ENCODE data around the gene NUDT9. TPM values are rescaled to one million over a fixed set of nuclear protein-coding genes. Genes with fewer than 3 reads are reported as not detected.
A peak's percentile ranks its signal among the peaks of the same experiment; 100 is the strongest.
"Not testable (repeated sequence)": the region's sequence is repeated elsewhere in the genome, so short reads cannot be mapped to it uniquely, and the experiment has no call there.

Gene NUDT9, protein sequence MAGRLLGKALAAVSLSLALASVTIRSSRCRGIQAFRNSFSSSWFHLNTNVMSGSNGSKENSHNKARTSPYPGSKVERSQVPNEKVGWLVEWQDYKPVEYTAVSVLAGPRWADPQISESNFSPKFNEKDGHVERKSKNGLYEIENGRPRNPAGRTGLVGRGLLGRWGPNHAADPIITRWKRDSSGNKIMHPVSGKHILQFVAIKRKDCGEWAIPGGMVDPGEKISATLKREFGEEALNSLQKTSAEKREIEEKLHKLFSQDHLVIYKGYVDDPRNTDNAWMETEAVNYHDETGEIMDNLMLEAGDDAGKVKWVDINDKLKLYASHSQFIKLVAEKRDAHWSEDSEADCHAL
- total RNA-seq: 29.4 TPM

DNA sequence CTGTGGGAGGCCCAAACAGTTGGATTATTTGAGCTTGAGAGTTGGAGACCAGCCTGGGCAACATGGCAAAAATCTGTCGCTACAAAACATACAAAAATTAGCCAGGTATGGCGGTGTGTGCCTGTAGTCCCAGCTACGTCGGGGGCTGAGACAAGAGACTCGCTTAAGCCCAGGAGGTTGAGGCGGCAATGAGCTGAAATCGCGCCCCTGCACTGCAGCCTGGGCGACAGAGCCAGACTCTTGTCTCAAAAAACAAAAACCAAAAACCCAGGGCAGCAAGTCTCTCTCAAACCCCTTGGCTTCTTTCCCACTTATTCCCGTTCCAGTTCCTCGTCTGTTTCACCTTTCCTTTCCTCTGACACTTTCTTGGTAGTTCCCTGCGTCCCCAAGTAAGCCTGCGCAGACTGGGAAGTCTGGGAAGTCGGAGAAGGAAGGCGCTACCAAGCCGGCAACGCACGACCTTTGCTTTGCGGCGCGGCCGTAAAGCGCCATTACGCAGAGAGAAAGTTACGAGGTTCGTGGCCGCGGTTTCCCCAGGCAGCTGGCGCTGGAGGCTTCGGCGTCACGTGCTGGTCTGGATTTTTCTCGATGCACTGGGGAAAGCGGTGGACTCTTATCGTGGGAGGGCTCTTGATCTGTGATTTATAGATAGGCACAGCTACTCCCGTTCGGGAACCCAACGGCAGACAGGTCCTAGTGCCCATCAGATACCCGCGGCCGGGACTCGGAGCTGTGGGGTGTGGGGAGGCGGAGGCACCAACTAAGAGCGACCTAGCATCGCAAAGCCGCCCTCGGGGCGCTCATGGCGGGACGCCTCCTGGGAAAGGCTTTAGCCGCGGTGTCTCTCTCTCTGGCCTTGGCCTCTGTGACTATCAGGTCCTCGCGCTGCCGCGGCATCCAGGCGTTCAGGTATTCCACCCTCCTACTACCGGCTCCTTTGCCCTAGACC lies at the start of gene NUDT9:
Gene NUDT9, plus strand, starts transcription at position 470 of the 949 bp plus-strand sequence. Its CDS starts 333 bp downstream, at position 803.
- DNase-seq (ENCODE audit: low spot score): peak; percentile 98

DNA sequence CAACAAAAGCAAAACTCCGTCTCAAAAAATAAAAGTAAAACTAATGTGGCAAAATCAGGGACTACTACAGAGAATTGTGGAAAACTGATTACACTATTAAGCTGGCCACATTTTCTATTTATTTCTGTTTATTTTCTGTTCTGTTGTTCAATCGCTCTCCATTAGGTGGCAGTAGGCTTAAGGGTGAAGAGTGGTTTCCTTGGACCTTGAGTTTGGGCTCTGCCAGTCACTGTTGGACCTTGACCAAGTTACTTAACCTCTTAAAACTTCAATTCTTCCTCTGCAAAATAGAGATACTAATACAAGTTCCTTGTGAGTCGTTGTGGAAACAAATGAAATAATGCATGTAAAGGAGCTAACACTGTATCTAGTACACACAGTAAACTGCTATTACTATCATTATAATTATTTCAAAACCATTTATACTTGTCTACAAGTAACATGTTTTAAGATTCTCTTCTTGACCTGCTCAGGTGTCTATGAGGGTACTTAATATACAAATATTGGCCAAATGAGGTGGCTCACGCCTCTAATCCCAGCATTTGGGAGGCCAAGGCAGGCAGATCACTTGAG lies 46.6 kb upstream of the NUDT9 start:
- no peak for DNase-seq (ENCODE audit: low spot score)
- ATAC-seq: peak; percentile 86

More for the DNA sequence above, at the start of gene NUDT9:
- peak; percentile 98 for ATAC-seq
- intact Hi-C loops (cut with DNase I): no loop called here

DNA sequence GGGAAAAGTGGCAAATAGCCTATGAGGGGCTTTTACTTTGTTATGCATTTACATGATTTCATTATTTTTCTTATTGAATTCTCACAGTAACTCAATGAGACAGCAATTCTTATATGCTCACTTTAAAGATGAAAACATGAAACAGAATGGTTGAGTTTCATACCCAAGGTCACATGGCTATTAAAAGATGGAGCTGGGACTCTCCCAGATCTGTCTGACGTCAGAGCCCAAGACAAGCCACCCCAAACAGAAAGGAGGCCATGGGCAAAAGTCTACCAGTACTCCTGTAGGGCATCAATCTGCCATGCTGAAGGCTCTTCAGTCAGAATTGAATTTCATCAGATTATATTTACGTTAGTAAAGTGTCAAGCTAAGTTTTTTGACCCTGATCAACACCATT lies 44.6 kb upstream of the NUDT9 start:
- ATAC-seq (no peak), DNase-seq (ENCODE audit: low spot score) (no peak)
- intact Hi-C loops (cut with DNase I): no loop called here

More for the DNA sequence above, 46.6 kb upstream of the NUDT9 start:
- intact Hi-C loops (cut with DNase I): loop anchor here (2.0 kb wide), 1 partner anchor 89 kb away; no protein-coding TSS in a partner anchor

DNA sequence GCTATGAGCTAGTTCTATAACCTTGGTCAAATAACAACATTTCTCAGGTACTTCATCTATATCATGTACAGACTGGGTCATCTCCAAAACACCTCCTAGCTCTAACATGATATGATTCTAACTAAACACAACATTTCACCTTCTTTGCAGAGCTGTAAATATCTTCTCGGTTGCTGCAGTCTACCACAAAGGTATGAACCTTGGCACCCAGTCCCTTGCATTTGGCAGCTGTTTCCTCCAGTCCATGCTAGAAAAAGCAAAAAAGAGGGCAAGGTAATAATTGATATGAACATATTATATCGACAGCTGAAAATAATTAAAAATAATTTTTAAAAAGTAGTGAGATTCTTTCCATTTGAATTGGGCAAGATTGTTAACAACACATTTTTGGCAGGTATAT lies 40.3 kb upstream of the NUDT9 start:
- intact Hi-C loops (cut with DNase I): no loop called here
- no peak for ATAC-seq
- no peak for DNase-seq (ENCODE audit: low spot score)

DNA sequence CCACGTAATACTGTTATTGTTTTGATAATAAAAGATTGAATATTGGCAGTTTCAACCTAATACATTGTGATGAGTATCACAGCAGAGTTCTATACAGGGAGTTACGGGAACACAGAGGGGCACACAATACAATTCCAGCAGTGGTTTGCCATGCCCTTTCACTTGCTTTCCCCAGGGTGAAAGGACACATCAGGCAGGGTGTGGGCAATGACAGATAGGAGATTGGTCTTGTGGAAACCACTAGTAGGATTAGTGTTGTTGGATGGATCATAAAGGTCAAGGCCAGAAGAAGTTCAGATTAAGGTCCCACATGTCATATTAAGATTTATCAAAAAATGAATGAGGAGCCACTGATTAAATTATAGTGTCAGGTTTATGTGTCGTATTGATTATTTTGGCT lies 39.4 kb upstream of the NUDT9 start:
- DNase-seq (ENCODE audit: low spot score): no peak
- no peak for ATAC-seq
- intact Hi-C loops (cut with DNase I): no loop called here

DNA sequence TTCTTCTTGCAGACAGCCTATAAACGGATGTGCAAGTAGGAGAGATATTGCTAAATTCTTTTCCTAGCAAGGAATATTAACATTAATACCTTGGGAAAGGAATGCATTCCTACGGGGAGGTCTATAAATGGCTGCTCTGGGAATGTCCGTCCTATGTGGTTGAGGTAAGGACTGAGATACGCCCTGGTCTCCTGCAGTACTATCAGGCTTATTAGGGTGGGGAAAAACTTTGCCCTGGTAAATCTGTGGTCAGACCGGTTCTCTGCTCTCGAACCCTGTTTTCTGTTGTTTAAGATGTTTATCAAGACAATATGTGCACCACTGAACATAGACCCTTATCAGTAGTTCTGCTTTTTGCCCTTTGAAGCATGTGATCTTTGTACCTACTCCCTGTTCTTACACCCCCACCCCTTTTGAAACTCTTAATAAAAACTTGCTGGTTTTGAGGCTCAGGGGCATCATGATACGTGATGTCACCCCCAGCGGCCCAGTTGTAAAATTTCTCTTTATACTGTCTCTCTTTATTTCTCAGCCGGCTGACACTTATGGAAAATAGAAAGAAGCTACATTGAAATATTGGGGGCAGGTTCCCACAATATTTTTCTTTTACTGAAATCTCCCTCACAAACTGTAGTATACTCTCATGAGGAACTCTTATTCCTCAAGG lies 37.8 kb upstream of the NUDT9 start:
- intact Hi-C loops (cut with DNase I); ATAC-seq; DNase-seq (ENCODE audit: low spot score): not testable (repeated sequence)

DNA sequence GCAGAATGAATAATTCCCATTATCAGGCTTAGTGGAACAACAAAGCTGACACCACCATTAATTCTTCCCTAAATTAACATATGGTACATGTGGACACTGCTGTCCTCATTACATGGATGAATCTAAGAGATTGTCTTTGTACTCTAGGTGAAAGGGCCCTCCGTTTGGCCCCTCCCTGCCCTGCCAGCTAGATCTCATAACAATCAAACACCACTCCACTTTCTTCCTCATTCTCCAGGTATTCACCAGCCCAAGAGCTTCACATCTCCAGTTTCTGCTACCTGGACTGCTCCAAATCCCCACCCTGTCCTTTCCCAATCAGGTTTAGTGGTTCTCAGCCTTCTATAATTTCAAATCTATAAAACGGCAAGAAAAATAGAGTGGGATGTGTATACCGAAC lies 35.1 kb upstream of the NUDT9 start:
- intact Hi-C loops (cut with DNase I): no loop called here
- DNase-seq (ENCODE audit: low spot score) (no peak), ATAC-seq (no peak)

DNA sequence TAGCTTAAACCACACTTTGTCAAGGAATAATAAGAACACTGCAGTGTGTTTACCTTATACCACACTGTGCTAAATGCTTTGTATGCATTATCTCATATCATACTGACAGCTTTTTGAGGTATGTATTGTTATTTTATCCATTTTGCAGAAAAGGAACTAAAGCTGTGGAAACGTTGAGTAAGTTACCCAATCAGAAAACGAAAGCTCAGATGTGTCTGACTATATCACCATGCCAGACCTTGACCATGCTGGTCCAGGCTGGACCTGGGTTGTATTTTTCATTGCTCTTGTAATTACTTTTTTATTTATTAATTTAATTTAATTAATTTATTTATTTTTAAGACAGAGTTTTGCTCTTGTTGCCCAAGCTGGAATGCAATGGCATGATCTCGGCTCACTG lies 33.5 kb upstream of the NUDT9 start:
- ATAC-seq: no peak
- DNase-seq (ENCODE audit: low spot score): no peak
- intact Hi-C loops (cut with DNase I): no loop called here

DNA sequence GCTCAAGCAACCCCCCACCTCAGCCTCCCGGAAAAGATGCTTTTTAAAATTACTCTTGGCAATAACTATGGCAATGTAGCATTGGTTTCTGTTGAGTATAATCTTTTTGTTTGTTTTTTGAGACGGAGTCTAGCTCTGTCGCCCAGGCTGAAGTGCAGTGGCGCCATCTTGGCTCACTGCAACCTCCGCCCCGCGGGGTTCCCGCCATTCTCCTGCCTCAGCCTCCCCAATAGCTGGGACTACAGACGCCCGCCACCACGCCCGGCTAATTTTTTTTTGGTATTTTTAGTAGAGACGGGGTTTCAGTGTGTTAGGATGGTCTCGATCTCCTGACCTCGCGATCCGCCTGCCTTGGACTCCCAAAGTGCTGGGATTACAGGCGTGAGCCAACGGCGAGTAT lies 32.3 kb upstream of the NUDT9 start:
- ATAC-seq; DNase-seq (ENCODE audit: low spot score); intact Hi-C loops (cut with DNase I): not testable (repeated sequence)

DNA sequence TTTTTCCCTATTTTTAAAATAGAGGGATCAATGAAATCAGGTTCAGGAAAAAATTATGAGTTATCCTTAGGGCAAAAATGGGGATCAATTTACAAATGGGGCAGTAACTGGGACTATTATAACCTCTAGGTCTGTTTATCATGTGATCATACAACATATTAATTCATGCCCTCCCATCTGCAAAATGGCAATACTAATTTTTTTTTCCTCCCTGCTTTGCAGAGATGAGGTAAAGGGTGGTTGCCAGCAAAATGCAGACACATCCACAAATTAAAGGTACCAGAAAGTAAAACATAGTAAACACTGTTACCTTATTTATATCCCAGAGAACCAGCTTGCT lies 31.9 kb upstream of the NUDT9 start:
- intact Hi-C loops (cut with DNase I): no loop called here
- ATAC-seq (peak; percentile 27), DNase-seq (ENCODE audit: low spot score) (no peak)

DNA sequence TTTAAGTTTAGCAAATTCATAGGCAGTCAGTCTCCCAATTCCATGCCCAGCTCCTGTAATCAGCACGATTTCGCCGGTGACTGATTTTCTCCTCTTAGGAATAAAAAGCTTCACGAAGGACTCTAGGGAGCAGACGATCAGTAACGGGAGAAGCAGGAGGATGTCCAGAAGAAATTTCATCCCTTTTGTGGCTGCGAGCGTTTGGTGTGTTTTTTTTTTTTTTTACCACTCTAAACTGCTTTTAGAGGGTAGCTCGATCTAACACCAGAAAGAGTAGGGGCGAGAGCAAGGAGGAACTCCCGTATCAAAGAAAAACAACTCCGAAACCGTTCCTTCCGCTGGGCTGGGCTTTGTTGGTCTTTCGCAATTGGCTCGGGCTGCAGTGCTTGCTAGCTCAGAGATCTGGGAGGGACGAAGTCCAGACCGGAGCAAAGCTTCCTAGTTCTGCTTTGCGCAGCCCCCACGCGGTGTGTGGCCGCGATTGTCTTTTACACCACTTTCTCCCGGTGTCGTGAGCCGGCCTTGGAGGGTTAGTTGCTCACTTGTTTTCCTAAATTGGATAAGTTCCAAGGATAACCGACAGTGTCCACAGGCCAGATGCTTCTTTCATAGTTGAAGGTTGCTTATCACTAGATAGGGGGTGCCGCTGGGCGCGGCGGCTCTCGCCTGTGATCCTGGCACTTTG lies 31.3 kb upstream of the NUDT9 start, which contains the start of gene HSD17B11:
Gene HSD17B11, minus strand, starts transcription at position 298 of the 685 bp plus-strand sequence. Its CDS starts 118 bp downstream, at position 180.
- intact Hi-C loops (cut with DNase I): no loop called here
- ATAC-seq (peak; percentile 99), DNase-seq (ENCODE audit: low spot score) (peak; percentile 92)

DNA sequence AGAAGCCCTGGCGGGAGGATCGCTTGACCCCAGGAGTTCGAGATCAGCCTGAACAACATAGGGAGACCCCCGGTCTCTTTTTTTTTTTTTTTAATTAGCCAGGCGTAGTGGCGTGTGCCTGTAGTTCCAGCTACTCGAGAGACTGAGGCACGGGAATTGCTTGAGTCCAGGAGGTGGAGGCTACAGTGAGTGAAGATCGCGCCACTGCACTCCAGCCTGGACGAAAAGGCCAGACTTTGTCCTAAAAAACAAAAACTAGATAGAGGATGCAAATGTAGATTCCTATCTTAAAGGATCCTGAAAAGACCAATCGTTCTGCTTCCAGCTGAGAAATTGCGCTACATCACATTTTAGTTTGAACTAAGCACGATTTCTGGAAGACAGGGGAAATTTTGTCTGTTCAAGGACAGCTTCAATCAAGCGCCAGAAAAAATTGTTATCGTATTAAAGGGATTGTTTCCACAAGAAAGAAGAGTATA lies 30.8 kb upstream of the NUDT9 start:
- intact Hi-C loops (cut with DNase I): no loop called here
- ATAC-seq (peak; percentile 67), DNase-seq (ENCODE audit: low spot score) (no peak)

DNA sequence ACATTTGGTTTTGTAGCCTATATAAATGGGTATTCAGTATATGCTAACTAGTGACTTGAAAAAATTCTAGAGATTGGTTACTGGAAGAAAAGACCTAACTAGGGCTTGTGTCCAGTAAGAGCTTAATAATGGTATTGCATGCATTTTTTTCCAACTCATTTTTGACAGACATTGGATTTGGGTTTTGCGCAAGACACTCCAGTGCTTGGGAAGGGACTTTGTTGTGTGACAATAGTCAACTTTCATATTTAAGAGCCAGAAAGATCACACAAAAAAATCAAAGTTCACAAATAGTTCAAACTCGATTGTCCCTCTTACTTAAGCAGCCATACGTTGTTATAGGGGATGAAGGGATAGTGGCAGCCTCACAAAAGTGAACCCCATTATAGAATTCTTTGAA lies 30.2 kb upstream of the NUDT9 start:
- intact Hi-C loops (cut with DNase I): no loop called here
- ATAC-seq (no peak), DNase-seq (ENCODE audit: low spot score) (no peak)

DNA sequence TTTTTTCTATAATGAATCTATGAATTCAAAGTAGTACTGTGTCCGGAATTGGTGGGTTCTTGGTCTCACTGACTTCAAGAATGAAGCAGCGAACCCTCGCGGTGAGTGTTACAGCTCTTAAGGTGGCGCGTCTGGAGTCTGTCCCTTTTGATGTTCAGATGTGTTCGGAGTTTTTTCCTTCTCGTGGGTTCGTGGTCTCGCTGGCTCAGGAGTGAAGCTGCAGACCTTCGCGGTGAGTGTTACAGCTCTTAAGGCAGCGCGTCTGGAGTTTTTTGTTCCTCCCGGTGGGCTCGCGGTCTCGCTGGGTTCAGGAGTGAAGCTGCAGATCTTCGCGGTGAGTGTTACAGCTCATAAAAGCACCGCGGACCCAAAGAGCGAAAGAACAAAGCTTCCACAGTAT lies 27.3 kb upstream of the NUDT9 start:
- DNase-seq (ENCODE audit: low spot score); ATAC-seq; intact Hi-C loops (cut with DNase I): not testable (repeated sequence)

DNA sequence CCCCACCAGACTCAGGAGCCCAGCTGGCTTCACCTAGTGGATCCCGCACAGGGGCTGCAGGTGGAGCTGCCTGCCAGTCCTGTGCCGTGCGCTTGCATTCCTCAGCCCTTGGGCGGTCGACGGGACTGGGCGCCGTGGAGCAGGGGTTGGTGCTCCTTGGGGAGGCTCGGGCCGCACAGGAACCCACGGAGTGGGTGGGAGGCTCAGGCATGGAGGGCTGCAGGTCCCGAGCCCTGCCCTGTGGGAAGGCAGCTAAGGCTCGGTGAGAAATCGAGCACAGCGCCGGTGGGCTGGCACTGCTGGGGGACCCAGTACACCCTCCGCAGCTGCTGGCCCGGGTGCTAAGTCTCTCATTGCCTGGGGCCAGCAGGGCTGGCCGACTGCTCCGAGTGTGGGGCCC lies 26.5 kb upstream of the NUDT9 start:
- DNase-seq (ENCODE audit: low spot score); ATAC-seq; intact Hi-C loops (cut with DNase I): not testable (repeated sequence)

DNA sequence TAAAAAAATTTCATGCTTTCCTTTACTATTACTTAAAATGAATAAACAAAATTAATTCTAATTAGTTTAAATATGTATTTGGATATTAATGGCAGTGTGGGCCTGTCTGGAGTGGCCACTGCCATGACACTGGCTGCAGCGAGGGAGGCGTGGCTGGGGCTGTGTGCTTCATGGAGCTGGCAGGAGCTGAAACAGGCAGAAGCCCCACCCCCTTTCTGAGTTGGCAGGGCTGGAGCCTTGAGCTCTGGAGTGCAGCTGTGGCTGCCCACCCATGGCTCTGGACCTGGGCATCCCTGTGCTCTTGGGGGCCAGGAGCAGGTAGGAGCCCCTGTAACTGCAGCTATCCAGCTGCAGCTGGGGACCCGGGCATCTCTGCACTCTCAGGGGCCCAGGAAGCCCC lies 23.2 kb upstream of the NUDT9 start:
- intact Hi-C loops (cut with DNase I): no loop called here

DNA sequence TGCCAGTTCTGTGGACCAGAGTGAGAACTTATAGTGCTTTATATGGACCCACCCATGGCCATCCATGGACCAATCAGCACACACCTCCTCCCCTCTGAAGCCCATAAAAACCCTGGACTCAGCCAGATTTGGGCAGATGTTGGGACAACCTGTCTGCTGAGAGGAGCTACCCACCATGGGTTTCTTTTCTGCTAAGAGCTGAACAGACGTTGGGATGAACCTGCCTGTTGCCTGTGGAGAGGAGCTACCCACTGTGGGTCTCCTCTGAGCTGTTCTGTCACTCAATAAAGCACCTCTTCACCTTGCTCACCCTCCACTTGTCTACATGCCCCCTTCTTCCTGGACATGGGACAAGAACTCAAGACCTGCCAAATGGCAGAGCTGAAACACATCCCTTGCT lies 22.4 kb upstream of the NUDT9 start:
- no peak for ATAC-seq
- intact Hi-C loops (cut with DNase I): no loop called here

More for the DNA sequence above, 23.2 kb upstream of the NUDT9 start:
- ATAC-seq (no peak), DNase-seq (ENCODE audit: low spot score) (no peak)

DNA sequence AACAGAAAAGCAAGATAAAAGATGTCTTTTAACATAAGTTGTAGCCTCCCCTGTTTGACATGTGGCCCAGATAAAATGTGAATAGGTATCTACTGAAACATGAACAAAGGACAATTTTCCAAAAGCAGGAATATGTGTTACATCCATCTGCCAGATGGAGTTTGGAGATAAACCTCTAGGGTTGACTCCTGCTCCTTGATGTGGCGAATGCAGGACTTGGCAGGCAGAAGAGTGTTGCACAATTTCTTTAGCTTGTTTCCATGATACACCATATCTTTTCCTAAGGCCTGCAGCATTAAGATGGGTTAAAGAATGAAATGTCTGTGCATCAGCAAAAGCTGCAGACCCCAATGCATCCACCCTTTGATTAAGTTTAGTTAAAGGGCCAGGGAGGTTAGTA lies 18.6 kb upstream of the NUDT9 start:
- intact Hi-C loops (cut with DNase I); ATAC-seq; DNase-seq (ENCODE audit: low spot score): not testable (repeated sequence)

More for the DNA sequence above, 22.4 kb upstream of the NUDT9 start:
- DNase-seq (ENCODE audit: low spot score): no peak
